Fibroblast of lung (primary cell): Measurements from ENCODE around the gene HHAT. TPM values are rescaled to one million over a fixed set of nuclear protein-coding genes. Genes with fewer than 3 reads are reported as not detected.

Source experiments
- DNase-seq, 2 donors: peaks; one replicate each; pipeline versions ENCODE4 v3.0.0 to v3.0.0-alpha.2; 2010; ENCODE audit warnings: low read depth in 2 of 2
- H2AFZ ChIP-seq: 2 replicates; pipeline ENCODE4 v1.5.1; 2012; ENCODE audit warnings: low read length, control low read depth, inconsistent platforms
- H3K27ac ChIP-seq: 2 replicates; pipeline ENCODE4 v1.5.1; 2011; ENCODE audit warnings: low read length, control low read depth; ENCODE audit not compliant: insufficient read depth
- H3K27me3 ChIP-seq: 2 replicates; pipeline ENCODE4 v1.5.1; 2011; ENCODE audit warnings: mild to moderate bottlenecking, low read length; ENCODE audit not compliant: control insufficient read depth, insufficient read depth
- H3K36me3 ChIP-seq: 2 replicates; pipeline ENCODE4 v1.5.1; 2011; ENCODE audit warnings: low read length; ENCODE audit not compliant: control insufficient read depth, insufficient read depth
- H3K4me1 ChIP-seq: 2 replicates; pipeline ENCODE4 v1.5.1; 2011; ENCODE audit warnings: low read length; ENCODE audit not compliant: control insufficient read depth, insufficient read depth; ENCODE audit errors: extremely low read depth
- H3K4me2 ChIP-seq: 2 replicates; pipeline ENCODE4 v1.5.1; 2011; ENCODE audit warnings: low read length, control low read depth; ENCODE audit not compliant: insufficient read depth; ENCODE audit errors: extremely low read depth
- H3K4me3 ChIP-seq, 4 experiments: fragments of 200-600 bp in 1 of 4; sonication (generic) in 1 of 4; replicated peaks in 1 of 4; 2 replicates each; pipeline ENCODE4 v1.5.1; 2011 to 2016; ENCODE audit warnings: low read length in 4 of 4, low read depth in 3 of 4, mild to moderate bottlenecking in 3 of 4, control low read depth in 2 of 4, inconsistent platforms in 1 of 4, mixed read lengths in 1 of 4; ENCODE audit not compliant: insufficient read depth in 1 of 4; ENCODE audit errors: control extremely low read depth in 1 of 4
- H3K79me2 ChIP-seq: 2 replicates; pipeline ENCODE4 v1.5.1; 2012; ENCODE audit warnings: mild to moderate bottlenecking, low read length, inconsistent platforms; ENCODE audit not compliant: control insufficient read depth, insufficient read depth
- H3K9ac ChIP-seq: 2 replicates; pipeline ENCODE4 v1.5.1; 2011; ENCODE audit warnings: mild to moderate bottlenecking, low read length, control low read depth; ENCODE audit not compliant: insufficient read depth
- H3K9me3 ChIP-seq: 2 replicates; pipeline ENCODE4 v1.5.1; 2012; ENCODE audit warnings: low read depth, low read length; ENCODE audit not compliant: control insufficient read depth, insufficient read depth
- H4K20me1 ChIP-seq: 2 replicates; pipeline ENCODE4 v1.5.1; 2011; ENCODE audit warnings: low read length; ENCODE audit not compliant: control insufficient read depth, insufficient read depth; ENCODE audit errors: extremely low read depth
- EZH2 ChIP-seq: IDR thresholded peaks from 2 replicates; pipeline ENCODE4 v1.5.1; 2012; ENCODE audit warnings: low read length, control low read depth, mild to moderate bottlenecking; ENCODE audit errors: missing control alignments
- polyA plus RNA-seq, 2 donors: library from polyadenylated mRNA; depleted of rRNA in 1 of 2; stranded (reverse) in 1 of 2; unstranded in 1 of 2; fragments of >200 nt; gene quantifications; 2 replicates each; pipeline ENCODE4 v1.2.1, GENCODE V29; 2011 to 2012; ENCODE audit warnings: missing spikeins in 1 of 2
- total RNA-seq: library from RNA; depleted of rRNA; stranded (reverse); fragments of >200 nt; gene quantifications from 2 replicates; pipeline ENCODE4 v1.2.1, GENCODE V29; 2014
- TF ChIP-seq, protein P1 (sequence below), 2 donors: IDR thresholded peaks in 1 of 2; conservative IDR thresholded peaks in 1 of 2; 1 replicate in 1 of 2; 2 replicates in 1 of 2; pipeline ENCODE4 v1.5.1; 2011 to 2012; ENCODE audit warnings: low read length in 2 of 2, control low read depth in 1 of 2, inconsistent platforms in 1 of 2, low read depth in 1 of 2, mild to moderate bottlenecking in 1 of 2

Gene HHAT
- total and polyA plus RNA-seq, 2 donors (not counting 1 experiment from before 2014, with no cell fraction given): 3.6 to 4.8 TPM

DNA sequence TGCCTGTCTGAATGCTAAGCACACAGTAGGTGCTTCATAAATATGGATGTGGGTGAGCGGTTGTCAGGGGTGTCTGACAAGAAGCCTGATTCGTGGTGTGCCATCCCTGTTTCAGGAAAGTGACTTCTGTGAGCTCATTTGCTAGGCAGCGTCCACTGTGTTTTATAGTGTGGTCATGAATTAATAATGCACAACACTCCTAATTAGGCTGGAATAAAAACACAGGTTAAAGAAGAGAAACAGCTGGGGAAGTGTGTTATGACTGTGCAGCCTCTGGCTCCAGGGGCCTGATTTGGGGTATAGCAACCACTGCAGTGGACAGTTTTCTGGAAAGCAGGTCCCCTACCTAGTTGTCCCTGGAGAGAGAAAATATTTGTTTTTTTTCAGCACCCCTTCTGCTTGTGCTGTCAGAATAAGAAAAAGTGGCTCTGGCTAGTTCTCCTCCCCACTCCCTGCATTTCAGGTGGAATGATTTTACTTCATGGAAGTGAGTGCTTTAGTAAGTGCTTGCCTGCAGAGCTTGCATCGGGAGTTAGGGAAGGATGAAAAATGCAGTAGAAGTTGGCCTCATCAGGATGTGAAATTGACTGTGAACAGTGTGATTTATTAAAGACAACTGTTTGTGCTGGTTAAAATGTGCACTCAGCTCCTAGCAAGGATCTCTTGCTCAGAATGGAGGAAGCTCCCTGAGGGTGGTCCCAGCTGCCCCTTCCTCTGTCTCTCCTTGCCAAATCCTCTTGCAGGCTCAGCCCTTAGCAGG, 333.8 kb downstream of the HHAT start:
- Histone ChIP-seq H3K27me3 (no peaks in the 10 kb centered on the region), H3K4me3 (no peak overlapping the region), H4K20me1 (no peaks in the 10 kb centered on the region), H3K4me2 (no peak overlapping the region), H3K36me3 (no peaks in the 10 kb centered on the region), H3K9ac (no peak overlapping the region), H3K27ac (no peak overlapping the region), H2AFZ (no peak overlapping the region), H3K9me3 (no peaks in the 10 kb centered on the region), H3K4me1 (no peaks in the 10 kb centered on the region), H3K79me2 (no peaks in the 10 kb centered on the region)
- no peak for TF ChIP-seq EZH2
- TF ChIP-seq, protein P1, sequence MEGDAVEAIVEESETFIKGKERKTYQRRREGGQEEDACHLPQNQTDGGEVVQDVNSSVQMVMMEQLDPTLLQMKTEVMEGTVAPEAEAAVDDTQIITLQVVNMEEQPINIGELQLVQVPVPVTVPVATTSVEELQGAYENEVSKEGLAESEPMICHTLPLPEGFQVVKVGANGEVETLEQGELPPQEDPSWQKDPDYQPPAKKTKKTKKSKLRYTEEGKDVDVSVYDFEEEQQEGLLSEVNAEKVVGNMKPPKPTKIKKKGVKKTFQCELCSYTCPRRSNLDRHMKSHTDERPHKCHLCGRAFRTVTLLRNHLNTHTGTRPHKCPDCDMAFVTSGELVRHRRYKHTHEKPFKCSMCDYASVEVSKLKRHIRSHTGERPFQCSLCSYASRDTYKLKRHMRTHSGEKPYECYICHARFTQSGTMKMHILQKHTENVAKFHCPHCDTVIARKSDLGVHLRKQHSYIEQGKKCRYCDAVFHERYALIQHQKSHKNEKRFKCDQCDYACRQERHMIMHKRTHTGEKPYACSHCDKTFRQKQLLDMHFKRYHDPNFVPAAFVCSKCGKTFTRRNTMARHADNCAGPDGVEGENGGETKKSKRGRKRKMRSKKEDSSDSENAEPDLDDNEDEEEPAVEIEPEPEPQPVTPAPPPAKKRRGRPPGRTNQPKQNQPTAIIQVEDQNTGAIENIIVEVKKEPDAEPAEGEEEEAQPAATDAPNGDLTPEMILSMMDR (conservative IDR thresholded peaks at IDR 0.05 in 1 of 2, IDR thresholded peaks at IDR 0.05 in 1 of 2; ENCODE audit: low read depth in 1 of 2, low read length in 2 of 2): no peak
- DNase-seq: no peak

DNA sequence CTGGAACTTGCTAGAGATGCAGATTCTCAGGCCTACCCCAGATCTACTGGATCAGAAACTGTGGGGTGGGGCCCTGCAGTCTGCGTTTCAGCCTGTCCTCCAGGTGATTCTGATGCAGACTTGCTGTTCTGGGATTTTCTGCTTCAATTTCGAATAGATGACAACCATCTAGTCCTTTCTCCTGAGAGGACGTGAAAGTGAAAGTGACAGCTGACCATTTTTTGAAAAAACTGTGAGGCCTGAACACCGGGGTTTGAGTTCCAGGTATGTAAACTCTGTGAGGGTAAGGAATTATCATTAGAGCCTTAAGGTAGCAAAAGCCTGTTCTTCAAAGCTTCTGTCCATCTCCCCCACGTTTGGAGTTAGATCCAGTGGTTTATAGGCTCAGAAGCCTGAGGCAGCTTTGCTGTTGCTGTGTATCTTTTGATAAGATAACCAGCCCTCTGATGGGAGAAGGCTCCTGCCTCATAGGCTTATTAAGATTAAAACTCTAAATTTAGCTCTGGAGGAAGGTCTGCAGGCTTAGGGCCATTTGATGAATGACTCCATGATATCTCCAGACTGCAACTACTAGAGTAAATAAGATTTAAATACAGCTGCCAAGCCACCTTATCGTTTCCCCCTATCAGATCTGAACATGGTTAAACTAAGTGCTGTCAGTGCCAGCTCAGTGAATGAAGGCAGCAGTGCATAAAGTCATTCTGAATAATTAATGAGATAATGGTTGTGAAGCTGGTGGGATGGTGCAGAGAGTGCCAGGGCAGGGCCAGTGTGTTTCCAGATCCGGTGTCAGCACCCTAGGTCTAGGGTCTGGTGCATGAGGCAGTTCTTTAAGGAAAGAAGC, 335.2 kb downstream of the HHAT start:
- H4K20me1 ChIP-seq: no peaks in the 10 kb centered on the region
- H3K27me3 ChIP-seq: no peaks in the 10 kb centered on the region
- no peaks in the 10 kb centered on the region for H3K9me3 ChIP-seq
- TF ChIP-seq, protein P1 (conservative IDR thresholded peaks at IDR 0.05 in 1 of 2, IDR thresholded peaks at IDR 0.05 in 1 of 2; ENCODE audit: low read depth in 1 of 2, low read length in 2 of 2): no peak
- TF ChIP-seq EZH2: no peak
- no peaks in the 10 kb centered on the region for H3K79me2 ChIP-seq
- H3K4me2 ChIP-seq: no peak overlapping the region
- H3K36me3 ChIP-seq: no peaks in the 10 kb centered on the region
- H3K9ac ChIP-seq: no peak overlapping the region
- H2AFZ ChIP-seq: no peak overlapping the region
- H3K4me1 ChIP-seq: no peaks in the 10 kb centered on the region
- DNase-seq: peak in 1 of 2 donors; percentile 46
- H3K4me3 ChIP-seq: no peak overlapping the region
- no peak overlapping the region for H3K27ac ChIP-seq

DNA sequence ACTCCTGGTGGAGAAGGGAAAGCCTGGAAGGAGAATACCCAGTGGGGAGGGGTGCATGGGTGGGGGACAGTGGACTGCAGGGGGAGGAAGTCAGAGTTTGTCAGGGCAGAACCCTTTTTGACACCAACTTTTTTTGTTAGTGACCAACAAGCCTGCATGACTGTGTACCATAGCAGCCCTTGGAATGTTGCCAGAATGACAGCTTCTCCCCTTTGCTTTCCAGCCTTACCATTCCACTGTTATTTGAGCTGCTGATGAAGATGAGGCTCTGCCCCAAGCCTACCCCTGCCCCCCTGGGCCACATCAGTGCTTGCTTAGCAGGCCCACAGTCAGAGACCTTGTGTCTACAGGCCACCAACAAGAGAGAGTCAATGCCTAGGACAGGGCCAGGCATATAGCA, 341.2 kb downstream of the HHAT start:
- Histone ChIP-seq H4K20me1 (no peaks in the 10 kb centered on the region), H3K4me1 (no peaks in the 10 kb centered on the region), H3K9ac (no peak overlapping the region), H3K4me2 (no peak overlapping the region), H2AFZ (no peak overlapping the region), H3K79me2 (no peaks in the 10 kb centered on the region), H3K27me3 (no peaks in the 10 kb centered on the region), H3K36me3 (no peaks in the 10 kb centered on the region), H3K9me3 (no peaks in the 10 kb centered on the region), H3K27ac (no peak overlapping the region), H3K4me3 (no peak overlapping the region)
- no peak for TF ChIP-seq EZH2
- TF ChIP-seq, protein P1 (conservative IDR thresholded peaks at IDR 0.05 in 1 of 2, IDR thresholded peaks at IDR 0.05 in 1 of 2; ENCODE audit: low read depth in 1 of 2, low read length in 2 of 2): no peak
- no peak for DNase-seq
